Parathyroid adenoma (tissue), 2 donors: ENCODE measurements around the gene ERV3-1.

Experiments used
- H2AFZ ChIP-seq: fragments of 300-600 bp; sonication (generic); one replicate; pipeline ENCODE4 v1.7.0; 2017; ENCODE audit warnings: antibody characterized with exemption, mild to moderate bottlenecking
- H3K27ac ChIP-seq: fragments of 300-600 bp; sonication (generic); one replicate; pipeline ENCODE4 v1.7.0; 2017
- H3K27me3 ChIP-seq: fragments of 300-600 bp; sonication (generic); one replicate; pipeline ENCODE4 v1.7.0; 2017; ENCODE audit warnings: low read length; ENCODE audit not compliant: control insufficient read depth, insufficient read depth
- H3K36me3 ChIP-seq: fragments of 300-600 bp; sonication (generic); one replicate; pipeline ENCODE4 v1.7.0; 2017; ENCODE audit warnings: low read length; ENCODE audit not compliant: control insufficient read depth, insufficient read depth
- H3K4me1 ChIP-seq: fragments of 300-600 bp; sonication (generic); one replicate; pipeline ENCODE4 v1.7.0; 2017; ENCODE audit warnings: control low read depth
- H3K4me2 ChIP-seq: fragments of 300-600 bp; sonication (generic); one replicate; pipeline ENCODE4 v1.7.0; 2017; ENCODE audit warnings: low read length
- H3K4me3 ChIP-seq: fragments of 300-600 bp; sonication (generic); one replicate; pipeline ENCODE4 v1.7.0; 2017; ENCODE audit warnings: low read depth, low read length
- H3K79me2 ChIP-seq: fragments of 300-600 bp; sonication (generic); one replicate; pipeline ENCODE4 v1.7.0; 2017; ENCODE audit warnings: control low read depth
- H3K9ac ChIP-seq: fragments of 300-600 bp; sonication (generic); one replicate; pipeline ENCODE4 v1.7.0; 2017; ENCODE audit warnings: mild to moderate bottlenecking
- H3K9me3 ChIP-seq: fragments of 300-600 bp; sonication (generic); one replicate; pipeline ENCODE4 v1.7.0; 2017; ENCODE audit warnings: low read length; ENCODE audit not compliant: control insufficient read depth
- CTCF ChIP-seq: fragments of 300-600 bp; sonication (generic); IDR thresholded peaks from one replicate; pipeline ENCODE4 v1.7.0; 2017; ENCODE audit warnings: antibody characterized with exemption, mild to moderate bottlenecking
- donor health status: primary hyperparathyroidism.

ERV3-1 gene

GRCh38 chr7:64992971-64993370 is 13.5 kb downstream of the ERV3-1 start:
- Histone ChIP-seq H3K4me2 (no peak overlapping the region), H3K27me3 (no peaks in the 10 kb centered on the region), H3K9ac (no peak overlapping the region), H3K36me3 (no peaks in the 10 kb centered on the region), H3K9me3 (no peaks in the 10 kb centered on the region), H3K4me3 (no peak overlapping the region), H3K79me2 (peaks cover 11% of the 10 kb centered on the region), H2AFZ (no peak overlapping the region), H3K4me1 (peaks cover 5% of the 10 kb centered on the region), H3K27ac (no peak overlapping the region)
- TF ChIP-seq CTCF, result no peak

DNA sequence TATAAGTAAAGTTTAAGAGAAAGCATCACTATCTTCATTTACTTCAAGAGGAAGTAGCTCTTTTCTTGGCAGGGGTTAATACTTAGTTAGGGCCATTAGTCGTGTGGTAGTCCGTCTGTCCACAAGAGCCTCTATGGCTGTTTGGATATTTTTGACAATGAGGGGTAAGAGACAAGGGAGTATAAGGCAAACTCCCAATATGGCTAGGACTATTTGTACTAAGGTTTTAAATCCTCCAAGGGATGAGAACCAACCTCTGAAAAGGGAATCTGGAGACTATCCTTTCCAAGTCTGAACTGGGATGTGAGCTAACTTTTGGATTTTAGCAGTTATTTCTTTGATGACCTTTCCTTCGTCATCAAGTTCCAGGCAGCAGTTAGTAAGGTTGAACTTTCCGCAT is 15.6 kb downstream of the ERV3-1 start, which contains the start of gene ZNF117:
Gene ZNF117 (minus strand): TSS at position 101 of the 400 bp plus-strand sequence.
- Histone ChIP-seq H3K4me2 (no peak within 1 kb of the TSS), H3K9me3 (no peaks in the 10 kb centered on the region), H3K9ac (no peak within 1 kb of the TSS), H3K4me1 (no peaks in the 10 kb centered on the region), H2AFZ (no peak within 1 kb of the TSS), H3K27ac (no peak within 1 kb of the TSS), H3K27me3 (no peaks in the 10 kb centered on the region), H3K4me3 (no peak within 1 kb of the TSS), H3K79me2 (peaks cover 11% of the 10 kb centered on the region), H3K36me3 (no peaks in the 10 kb centered on the region)
- no peak for TF ChIP-seq CTCF

DNA sequence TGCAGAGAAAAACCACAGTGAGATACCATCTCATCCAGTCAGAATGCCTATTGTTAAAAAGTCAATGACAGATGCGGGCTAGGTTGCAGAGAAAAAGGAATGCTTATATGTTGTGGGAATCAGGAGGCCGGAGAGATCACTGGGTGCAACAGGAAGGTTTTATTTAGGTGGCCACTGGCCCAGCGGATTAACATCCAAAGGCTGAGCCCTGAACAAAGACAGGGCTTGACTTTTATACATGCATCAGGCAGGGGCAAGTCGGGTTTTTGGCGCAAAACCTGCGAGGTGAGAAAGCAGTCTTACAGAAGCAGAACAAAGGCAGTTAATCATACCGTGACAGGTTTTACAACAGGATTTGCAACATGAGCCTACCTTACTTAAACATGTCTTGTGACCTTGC is 16.3 kb downstream of the ERV3-1 start:
- H3K4me3 ChIP-seq, result no peak overlapping the region
- H2AFZ ChIP-seq, result no peak overlapping the region
- peaks cover 5% of the 10 kb centered on the region for H3K79me2 ChIP-seq
- H3K36me3 ChIP-seq, result no peaks in the 10 kb centered on the region
- no peak overlapping the region for H3K4me2 ChIP-seq
- TF ChIP-seq CTCF, result no peak
- no peaks in the 10 kb centered on the region for H3K9me3 ChIP-seq
- H3K9ac ChIP-seq, result no peak overlapping the region
- no peaks in the 10 kb centered on the region for H3K4me1 ChIP-seq
- H3K27me3 ChIP-seq, result no peaks in the 10 kb centered on the region
- no peak overlapping the region for H3K27ac ChIP-seq

DNA sequence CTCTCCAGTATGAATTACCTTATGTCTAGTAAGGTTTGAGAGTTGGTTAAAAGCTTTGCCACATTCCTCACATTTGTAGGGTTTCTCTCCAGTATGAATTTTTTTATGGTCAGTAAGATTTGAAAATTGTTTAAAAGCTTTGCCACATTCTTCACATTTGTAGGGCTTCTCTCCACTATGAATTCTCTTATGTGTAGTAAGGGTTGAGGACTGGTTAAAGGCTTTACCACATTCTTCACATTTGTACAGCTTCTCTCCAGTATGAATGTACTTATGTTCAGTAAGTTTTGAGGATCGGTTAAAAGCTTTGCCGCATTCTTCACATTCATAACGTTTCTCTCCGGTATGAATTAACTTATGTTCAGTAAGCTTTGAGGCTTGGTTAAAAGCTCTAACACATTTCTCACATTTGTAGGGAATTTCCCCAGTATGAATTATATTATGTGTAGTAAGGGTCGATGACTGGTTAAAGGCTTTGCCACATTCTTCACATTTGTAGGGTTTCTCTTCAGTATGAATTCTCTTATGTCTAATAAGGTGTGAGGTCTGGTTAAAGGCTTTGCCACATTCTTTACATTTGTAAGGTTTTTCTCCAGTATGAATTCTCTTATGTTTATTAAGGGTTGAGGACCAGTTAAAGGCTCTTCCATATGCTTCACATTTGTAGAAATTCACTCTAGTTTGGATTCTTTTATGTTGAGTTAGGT is 27.8 kb downstream of the ERV3-1 start:
- Histone ChIP-seq H3K9me3 (peaks cover 14% of the 10 kb centered on the region), H3K27me3 (no peaks in the 10 kb centered on the region), H3K4me2 (no peak overlapping the region), H3K9ac (no peak overlapping the region), H3K4me1 (no peaks in the 10 kb centered on the region), H3K4me3 (no peak overlapping the region), H3K36me3 (peaks cover 17% of the 10 kb centered on the region), H3K27ac (no peak overlapping the region), H3K79me2 (no peaks in the 10 kb centered on the region), H2AFZ (no peak overlapping the region)
- TF ChIP-seq CTCF, result no peak

DNA sequence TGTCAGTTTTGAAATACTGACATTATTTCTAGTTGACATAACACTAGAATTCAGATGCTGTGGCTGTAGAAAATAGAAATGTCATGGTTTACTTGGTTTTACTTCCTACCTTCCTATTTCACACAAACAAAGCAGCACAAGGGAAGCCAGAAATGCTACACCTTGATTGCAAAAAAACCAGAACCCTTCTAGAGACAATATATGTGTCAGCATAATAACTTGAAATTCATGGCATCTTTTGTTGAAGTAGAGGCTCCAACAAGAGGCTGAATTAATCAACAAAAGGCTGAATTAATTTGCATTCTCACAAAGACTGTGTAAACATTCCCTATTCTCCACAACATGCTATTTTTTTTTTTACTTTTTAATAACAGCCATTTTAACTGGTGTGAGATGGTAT is 40.9 kb downstream of the ERV3-1 start:
- no peaks in the 10 kb centered on the region for H3K79me2 ChIP-seq
- no peaks in the 10 kb centered on the region for H3K4me1 ChIP-seq
- H3K27me3 ChIP-seq, result no peaks in the 10 kb centered on the region
- H2AFZ ChIP-seq, result no peak overlapping the region
- H3K36me3 ChIP-seq, result no peaks in the 10 kb centered on the region
- no peak for TF ChIP-seq CTCF
- no peaks in the 10 kb centered on the region for H3K9me3 ChIP-seq
- no peak overlapping the region for H3K4me2 ChIP-seq
- H3K4me3 ChIP-seq, result no peak overlapping the region
- H3K9ac ChIP-seq, result no peak overlapping the region
- H3K27ac ChIP-seq, result no peak overlapping the region
